GM19455 (cell line): ENCODE results near the gene NKAIN2.
"Not testable (repeated sequence)": the region's sequence is repeated elsewhere in the genome, so short reads cannot be mapped to it uniquely, and the experiment has no call there.

Experiments used
- ATAC-seq: cut with Tn5 transposase; IDR thresholded peaks from one replicate; pipeline ENCODE4 v1.9.1; 2021; ENCODE audit not compliant: unreplicated experiment

The NKAIN2 gene

DNA sequence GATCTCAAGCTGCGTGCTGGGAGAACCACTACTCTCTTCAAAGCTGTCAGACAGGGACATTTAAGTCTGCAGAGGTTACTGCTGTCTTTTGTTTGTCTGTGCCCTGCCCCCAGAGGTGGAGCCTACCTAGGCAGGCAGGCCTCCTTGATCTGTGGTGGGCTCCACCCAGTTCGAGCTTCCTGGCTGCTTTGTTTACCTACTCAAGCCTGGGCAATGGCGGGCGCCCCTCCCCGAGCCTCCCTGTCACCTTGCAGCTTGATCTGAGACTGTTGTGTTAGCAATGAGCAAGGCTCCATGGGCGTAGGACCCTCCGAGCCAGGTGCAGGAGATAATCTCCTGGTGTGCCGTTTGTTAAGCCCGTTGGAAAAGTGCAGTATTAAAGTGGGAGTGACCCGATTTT, 609.0 kb downstream of the NKAIN2 start:
- ATAC-seq = not testable (repeated sequence)

DNA sequence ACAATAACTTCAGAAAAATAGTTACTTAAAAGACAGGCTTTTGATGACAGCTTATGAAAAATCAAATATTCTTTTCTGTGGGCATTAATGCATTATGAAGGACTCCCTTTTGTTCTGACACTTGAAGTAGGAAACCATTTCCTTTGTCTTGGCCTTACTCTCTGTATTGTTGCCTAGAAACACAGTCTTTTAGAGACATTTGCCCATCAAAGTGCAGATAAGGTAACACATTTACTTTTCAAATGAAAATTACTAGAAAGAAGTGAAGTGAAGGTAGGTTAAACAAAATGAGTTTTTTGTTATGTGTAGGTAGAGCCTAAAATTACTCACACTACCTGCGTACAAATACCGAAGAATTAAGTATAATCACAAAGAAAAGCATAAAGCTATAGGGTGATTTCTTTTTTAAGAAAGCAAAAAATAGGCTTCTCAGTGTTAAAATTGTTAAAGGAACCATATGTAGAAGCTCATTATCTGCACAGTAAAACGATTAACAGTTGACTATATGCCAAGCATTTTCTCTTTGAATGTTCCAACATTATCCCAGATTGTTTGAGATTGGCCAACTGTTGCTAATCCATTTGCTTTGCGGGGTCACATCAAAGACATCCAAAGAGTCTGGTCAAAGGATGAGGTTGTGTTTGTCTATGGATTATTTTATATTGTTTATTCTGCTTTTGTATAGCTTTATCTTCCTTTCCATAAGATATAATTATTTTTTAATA, 616.6 kb downstream of the NKAIN2 start:
- no peak for ATAC-seq

DNA sequence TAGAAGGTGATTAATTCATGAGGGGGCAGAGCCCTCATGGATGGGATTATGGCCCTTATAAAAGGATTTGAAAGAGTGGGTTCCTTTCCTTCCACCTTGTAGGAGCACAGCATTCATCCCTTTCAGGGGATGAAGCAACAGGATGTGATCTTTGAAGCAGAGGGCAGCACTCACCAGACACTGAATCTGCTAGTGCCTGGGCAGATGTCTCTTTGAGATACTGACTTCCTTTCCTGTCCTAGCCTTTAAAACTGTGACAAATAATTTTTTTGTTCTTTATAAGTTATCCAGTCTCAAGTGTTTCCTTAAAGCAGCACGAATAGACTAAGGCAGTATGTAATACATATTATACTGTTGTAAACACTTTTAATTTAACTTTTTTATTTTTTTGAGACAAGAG, 620.0 kb downstream of the NKAIN2 start:
- no peak for ATAC-seq

DNA sequence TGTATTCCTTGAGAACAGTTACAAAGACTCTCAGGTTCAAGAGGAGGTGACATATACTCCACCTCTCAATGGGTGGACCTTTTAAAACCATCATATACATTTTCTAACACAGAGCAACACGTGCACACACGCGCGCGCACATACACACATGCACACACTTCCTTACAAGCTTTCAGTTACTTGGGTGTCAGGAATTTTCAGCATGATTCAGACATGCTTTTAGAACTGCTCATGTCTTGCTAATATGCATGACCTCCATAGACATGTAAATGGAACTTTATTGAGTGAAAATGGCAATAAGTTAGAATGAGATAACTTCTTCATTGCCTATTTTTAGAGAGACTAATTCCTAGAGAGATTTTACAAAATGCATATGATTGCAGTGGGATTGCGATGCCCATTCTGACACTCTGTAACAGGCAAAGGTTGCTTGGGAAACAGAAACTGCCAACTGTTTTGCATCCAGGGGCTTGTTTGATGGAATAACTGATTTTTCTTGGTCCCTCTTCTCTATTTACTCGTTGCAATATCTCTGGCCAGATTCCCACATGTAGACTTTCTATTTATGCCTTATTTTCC, 627.2 kb downstream of the NKAIN2 start:
- ATAC-seq = no peak

DNA sequence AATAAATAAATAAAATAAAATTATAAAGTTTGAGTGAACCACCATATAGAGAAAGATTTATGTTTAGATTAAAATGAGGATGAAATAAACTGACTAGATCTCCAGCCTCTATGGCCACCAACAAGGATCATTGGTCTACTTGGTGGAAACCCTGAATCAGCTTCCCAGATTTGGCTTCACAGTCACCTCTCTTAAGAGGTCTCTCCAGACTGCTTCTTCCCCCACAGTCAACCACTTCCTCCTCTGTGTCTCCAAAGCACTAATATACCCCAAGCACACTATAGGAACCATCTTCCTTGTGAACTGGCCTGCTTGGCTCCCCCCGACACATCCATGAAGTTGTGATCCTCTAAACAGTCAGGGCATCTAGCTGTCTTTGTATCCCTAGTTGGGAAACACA, 629.0 kb downstream of the NKAIN2 start:
- ATAC-seq = no peak

DNA sequence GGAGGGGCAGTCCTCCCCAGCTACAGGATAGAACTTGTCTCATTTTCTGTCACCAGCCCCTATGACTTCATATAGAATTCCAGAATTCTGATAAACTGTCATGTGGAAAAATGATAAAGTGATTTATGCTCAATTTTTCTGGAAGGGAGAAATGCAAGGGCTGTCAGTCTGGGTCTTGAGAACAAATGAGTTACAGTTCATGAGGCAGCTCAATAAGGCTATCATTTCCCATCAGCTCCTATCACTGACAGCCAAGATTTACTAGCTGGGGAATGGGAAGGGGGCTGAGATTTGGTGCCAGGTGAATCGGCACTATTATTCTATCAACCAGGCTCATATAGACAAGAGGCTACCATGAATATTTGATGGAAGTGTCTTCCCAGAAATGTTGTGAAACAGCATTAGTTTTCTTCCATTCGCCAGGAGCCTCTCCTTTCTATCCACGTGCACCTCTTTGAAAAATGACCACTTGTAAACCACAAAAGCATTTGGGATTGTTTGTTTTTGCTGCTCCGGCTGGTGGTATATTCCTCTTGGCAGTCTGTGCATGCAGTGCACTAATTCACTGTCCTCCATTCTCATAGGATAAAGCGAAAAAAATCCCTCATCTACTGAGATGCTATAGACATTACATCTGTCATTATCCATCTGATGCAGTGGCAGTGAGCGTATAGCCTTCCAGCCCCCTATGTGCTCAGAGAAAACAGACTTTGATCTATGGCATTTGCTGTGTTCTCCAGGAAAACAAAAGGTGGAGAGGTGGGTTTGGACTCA, 629.9 kb downstream of the NKAIN2 start:
- ATAC-seq = no peak

DNA sequence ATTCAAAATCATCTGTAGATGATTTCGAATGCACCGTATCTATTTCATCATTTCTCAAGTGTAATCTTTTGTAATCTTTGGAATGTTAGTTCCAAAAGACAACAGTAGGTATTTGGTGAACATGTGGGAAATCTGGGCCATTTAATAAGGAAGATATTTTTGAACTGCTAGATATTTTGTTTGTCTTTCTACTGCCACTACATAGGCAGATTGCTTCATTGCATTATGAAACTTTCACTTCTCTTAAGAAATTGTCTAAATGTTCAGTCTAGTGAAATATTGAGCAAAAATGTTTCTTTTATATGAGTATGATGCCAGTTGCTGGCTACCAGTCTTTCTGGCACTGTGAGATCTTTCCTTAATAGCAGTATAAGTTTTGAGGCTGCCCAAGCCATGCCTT, 630.8 kb downstream of the NKAIN2 start:
- ATAC-seq = no peak

DNA sequence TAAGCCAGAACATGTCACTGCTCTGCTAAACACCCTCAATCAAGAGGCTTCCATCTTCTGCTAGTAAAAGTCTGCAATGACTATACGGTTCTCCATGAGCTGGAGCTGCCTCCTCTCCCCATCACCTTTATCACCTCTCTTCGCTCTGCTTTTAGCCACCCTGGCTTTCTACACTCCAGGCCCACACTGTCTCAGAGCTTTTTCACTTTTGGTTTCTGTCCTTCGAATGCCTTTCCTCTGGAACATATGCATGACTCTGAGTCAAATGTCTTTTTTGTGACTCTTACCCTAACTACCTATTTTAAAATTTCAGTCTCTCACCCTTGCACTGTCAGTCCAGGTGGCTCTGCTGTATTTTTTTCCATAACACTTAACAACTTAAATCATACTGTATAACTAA, 633.1 kb downstream of the NKAIN2 start:
- no peak for ATAC-seq

DNA sequence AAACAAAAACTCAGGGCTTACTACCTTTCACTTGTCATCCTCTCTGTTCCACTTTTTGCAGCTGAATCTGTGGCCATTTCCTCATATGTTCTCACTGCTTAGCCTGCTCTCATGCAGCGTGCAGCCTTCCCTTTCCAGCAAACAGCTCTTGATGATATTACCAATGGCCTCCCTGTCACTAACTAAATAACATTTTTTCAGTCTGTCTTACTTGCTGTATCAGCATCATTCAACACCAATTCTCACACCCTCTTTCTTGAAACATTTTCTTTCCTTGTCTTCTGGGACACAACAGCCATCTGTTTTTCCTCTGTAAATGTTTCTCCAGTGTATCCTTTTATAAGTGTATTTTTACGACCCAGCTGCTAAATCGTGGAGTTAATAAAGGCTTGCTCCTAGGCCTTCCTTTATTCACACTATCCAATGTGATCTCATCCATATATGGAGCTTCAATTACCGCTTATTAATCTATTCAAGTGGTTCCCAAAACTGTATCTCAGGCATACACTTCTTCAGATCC, 634.9 kb downstream of the NKAIN2 start:
- ATAC-seq = no peak

DNA sequence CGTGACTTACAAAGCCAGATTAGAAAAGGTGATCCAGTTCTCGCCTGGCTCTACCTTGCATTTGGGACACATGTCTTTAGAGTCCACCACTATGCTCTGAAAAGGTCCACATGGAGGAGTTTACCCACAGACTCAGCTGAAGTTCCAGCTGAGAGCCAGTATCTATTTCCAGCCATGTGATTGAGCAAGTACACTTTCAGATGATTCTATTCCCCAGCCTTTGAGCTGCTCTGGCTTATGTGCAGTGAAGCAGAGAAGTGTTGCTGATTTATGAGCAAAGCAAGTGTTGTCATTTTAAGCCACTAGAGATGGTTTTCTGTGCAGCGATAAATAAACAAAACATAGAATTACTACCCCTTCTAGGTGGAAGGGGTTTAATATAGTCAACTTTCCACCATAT, 637.8 kb downstream of the NKAIN2 start:
- ATAC-seq = no peak

DNA sequence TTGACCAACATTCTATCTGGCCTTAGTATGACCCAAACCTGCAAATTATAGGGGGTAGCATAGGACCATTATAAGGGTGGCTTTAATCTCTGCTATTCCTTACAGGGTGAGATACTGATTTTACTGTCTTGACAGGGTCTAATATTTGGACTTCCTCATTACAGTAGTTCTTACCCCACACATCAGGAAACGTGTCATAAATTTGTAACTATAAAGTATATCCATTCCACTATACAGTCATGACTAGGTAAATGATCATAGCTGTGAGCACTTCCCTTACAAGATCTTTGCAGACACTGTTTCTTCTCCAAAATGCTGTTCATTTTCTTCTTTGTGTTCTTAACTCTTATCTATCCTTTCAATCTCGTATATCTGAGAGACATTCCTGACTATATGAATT, 639.9 kb downstream of the NKAIN2 start:
- no peak for ATAC-seq

DNA sequence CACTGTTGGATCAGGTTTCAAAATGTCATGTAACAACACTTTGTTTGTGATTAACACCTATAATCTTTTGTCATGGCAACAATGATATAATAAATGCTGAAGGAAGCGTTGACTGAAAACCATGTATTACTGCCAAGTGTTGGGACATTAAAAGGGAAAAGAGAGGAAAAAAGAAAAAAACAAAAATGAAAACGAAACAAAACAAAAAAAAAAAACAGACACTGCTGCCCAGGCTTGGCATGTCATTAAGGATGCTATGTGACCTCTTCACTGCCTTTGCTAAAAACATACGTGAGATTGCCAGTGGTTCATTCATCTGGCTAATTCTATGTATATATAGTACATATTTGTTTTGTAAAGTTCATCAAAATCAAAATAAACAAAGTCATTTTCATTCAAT, 641.9 kb downstream of the NKAIN2 start:
- ATAC-seq = no peak

DNA sequence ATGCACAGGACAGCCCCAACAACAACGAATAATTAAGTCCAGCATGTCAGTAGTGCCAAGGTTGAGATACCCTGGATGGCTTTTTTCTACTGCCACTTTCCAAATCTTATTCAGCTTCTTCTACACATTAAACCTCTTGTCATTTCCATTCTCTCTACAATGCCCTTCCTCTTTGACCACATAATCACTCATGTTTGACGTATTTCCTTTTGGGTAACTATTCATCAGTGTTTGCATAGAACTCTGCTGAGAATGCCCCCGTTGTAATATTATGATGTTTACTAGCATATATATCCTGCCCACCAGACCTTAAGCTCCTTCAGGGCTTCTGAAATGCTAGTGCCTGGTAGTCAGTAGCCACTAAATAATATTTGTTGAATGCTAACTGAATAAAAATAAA, 643.3 kb downstream of the NKAIN2 start:
- no peak for ATAC-seq

DNA sequence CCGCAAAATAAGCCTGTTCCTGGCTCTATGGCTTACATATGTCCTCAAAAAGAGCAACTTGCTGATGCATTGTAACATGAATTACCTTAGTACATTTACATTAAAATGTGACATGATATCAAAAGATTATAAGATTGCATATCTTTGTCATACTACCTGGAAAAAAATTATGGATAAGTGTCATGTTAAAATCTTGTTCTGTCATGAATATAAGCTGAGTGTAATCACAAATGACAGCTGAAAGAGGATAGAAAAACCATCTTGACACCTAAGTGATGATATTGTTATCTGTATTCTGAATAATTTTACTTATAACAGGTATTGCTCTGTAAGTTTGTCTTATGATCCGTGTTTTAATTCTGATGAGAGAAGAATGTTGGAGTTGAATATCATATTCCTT, 655.6 kb downstream of the NKAIN2 start:
- ATAC-seq = no peak

DNA sequence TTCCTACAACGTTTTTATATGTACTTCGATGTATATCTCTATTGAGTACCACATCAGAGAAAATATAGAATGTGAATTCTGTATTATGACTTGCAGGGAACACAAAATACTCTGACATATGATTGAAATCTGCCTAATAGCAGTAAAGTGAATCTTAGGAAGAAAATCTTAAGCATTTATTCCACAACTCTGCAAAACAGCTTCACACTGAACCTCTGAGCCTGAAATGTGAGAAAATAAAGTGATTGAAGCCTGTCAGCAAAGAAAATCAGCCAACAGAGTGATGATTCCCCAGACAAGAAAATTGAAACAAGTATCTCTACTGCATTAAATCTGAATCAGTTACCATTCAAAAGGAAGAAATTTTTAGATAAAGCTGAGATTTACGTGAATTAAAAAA, 659.1 kb downstream of the NKAIN2 start:
- ATAC-seq = no peak

DNA sequence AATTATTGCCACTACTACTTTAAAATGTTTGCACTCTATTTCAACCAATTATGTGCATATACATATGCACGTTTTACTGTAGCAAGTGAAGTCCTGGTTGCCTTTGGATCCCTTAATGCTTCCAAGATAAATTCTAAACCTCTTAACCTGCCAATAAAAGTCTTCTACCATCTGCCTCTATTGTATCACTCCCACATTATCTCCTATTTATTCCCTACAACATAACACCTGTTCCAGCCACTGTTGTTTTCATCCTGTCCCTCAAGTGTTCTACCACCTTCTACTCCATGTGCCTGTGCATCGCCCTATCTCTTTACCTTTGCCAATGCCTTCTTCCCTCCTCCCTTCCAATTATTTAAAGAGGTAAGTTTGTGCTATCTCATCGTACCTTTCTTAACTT, 659.6 kb downstream of the NKAIN2 start:
- ATAC-seq = no peak

DNA sequence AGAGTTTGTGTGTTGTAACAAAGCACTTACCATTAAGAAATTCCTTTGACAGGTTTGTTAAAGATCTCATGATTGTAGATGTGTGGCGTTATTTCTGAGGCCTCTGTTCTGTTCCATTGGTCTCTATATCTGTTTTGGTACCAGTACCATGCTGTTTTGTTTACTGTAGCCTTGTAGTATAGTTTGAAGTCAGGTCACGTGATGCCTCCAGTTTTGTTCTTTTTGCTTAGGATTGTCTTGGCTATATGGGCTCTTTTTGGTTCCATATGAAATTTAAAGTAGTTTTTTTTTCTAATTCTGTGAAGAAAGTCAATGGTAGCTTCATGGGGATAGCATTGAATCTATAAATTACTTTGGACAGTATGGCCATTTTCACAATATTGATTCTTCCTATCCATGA, 660.9 kb downstream of the NKAIN2 start:
- ATAC-seq = not testable (repeated sequence)

DNA sequence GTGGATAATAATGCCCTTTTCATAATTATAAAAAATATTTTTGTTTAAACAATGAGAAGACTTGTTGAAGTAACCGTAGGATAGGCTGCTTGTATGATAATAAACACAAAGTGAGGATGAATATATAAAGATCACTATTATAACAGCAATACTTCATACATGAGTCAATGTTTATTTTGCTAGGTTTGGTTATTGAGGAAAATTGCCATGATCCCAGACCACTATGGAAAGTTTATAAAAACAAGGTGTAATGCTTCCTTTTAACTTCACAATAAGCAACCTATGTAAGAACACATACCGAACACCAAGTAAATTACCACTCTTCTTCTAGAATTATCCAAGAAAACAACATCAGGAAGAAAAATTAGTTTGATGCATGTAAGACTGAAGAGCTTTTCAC, 663.3 kb downstream of the NKAIN2 start:
- no peak for ATAC-seq

DNA sequence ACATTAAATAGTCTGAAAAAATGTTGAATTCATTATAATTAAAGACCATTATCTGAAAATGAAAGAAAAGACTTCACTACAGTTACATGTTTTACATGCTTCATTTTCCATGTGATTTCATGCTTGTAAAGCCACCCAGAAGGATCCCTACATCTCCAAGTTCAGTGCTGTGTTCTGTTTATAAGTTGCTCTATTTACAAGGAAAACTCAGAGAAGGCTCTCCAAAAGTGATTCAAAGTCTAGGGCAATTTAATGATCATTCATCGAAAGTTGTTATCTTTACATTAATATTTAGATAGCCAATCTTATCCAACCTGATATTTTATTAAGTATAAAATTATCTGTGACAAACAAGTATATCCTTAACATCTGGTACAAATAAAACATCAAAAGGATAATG, 663.7 kb downstream of the NKAIN2 start:
- no peak for ATAC-seq

DNA sequence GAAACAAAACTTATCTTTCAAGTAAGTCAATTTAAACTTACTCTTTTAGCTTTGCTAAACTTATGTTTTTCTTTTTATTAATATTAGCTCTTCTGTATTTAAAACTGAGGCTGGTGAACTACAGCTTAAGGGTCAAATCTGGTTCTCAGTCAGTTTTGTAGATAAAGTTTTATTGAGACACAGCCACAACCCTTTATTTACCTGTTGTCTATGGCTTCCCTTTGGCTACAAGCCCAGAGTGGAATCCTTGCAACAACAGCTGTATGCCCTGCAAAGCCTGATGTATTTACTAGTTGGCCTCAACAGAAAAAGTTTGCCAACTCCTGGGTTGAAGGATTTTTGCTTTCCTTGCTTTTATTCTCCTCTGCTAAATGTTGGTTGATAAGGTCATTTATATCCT, 667.1 kb downstream of the NKAIN2 start:
- no peak for ATAC-seq

DNA sequence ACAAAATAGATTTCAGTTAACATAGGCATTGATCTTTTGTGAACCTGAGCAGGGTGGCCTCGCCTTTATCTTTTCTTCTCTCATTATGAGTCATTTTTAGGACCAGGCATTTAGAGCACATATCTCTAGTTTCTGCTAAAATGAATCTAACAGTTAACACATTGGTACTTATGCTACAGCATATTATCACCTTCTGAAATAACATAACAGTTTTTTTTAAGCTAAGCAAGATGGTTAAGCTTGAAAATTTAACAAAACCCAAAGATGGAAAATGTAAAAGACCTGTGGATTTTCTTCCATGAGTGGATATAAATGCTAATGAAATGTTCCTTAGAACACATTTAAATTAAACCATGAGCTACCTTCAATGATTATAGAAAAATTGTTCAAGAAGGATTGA, 671.5 kb downstream of the NKAIN2 start:
- no peak for ATAC-seq

DNA sequence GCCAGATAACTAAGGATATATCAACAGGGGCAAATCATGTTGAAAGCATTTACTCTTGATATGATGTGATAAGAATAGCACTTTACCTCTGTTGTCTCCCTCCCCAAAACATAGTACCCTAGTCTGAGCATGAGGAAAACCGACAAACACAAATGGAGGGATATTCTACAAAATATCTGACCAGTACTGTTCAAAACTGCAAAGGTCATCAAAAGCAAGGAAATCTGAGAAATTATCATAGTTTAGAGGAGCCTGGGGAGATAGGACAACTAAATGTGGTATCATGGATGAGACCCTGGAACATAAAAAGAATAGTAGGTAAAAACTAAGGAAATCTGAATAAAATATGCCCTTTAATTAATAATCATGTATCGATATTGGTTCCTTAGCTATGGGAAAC, 675.2 kb downstream of the NKAIN2 start:
- no peak for ATAC-seq
